Naive B cell (primary cell): ENCODE data around the gene SLC9A4. TPM values are rescaled to one million over a fixed set of nuclear protein-coding genes. Genes with fewer than 3 reads are reported as not detected.
A peak's percentile ranks its signal among the peaks of the same experiment; 100 is the strongest.

Experiments
- ATAC-seq, 2 donors: fragments of 150-1000 bp; cut with Tn5 transposase; 2 replicates each; pipeline ENCODE4 v1.10.0; 2021; ENCODE audit warnings: low read depth in 2 of 2, mild to moderate bottlenecking in 2 of 2, moderate library complexity in 2 of 2
- DNase-seq: peaks from one replicate; pipeline ENCODE4 v3.0.0; 2022
- H3K27ac Mint-ChIP-seq, 6 donors: one replicate each; pipeline ENCODE4 v1.8.0; 2020 to 2022; ENCODE audit warnings: mild to moderate bottlenecking in 6 of 6, mixed read lengths in 6 of 6, moderate library complexity in 5 of 6, inconsistent platforms in 2 of 6
- H3K27me3 Mint-ChIP-seq, 3 donors: one replicate each; pipeline ENCODE4 v1.8.0; 2021 to 2022; ENCODE audit warnings: mixed read lengths in 3 of 3, mild to moderate bottlenecking in 1 of 3
- H3K36me3 Mint-ChIP-seq, 2 donors: one replicate each; pipeline ENCODE4 v1.8.0; 2020 to 2022; ENCODE audit warnings: mixed read lengths in 2 of 2, inconsistent platforms in 1 of 2, mild to moderate bottlenecking in 1 of 2
- H3K4me1 Mint-ChIP-seq, 3 donors: one replicate each; pipeline ENCODE4 v1.8.0; 2020 to 2022; ENCODE audit warnings: mixed read lengths in 3 of 3, inconsistent platforms in 1 of 3, mild to moderate bottlenecking in 1 of 3, moderate library complexity in 1 of 3
- H3K4me3 Mint-ChIP-seq, 8 donors: one replicate each; pipeline ENCODE4 v1.8.0; 2020 to 2022; ENCODE audit warnings: mild to moderate bottlenecking in 8 of 8, mixed read lengths in 8 of 8, moderate library complexity in 8 of 8, inconsistent platforms in 2 of 8
- H3K9me3 Mint-ChIP-seq, 7 donors: one replicate each; pipeline ENCODE4 v1.8.0; 2020 to 2022; ENCODE audit warnings: mixed read lengths in 7 of 7, mild to moderate bottlenecking in 5 of 7, inconsistent platforms in 2 of 7, moderate library complexity in 1 of 7
- polyA plus RNA-seq, 6 donors: library from polyadenylated mRNA; unstranded; fragments of 300-500 nt; fragmentation: Illumina TruSeq; gene quantifications; one replicate each; pipeline ENCODE4 v1.2.3, GENCODE V29; 2021; ENCODE audit warnings: low read depth in 6 of 6

The SLC9A4 gene
- polyA plus RNA-seq, 6 donors from 2014 or later, result not detected

- Mint-ChIP-seq H3K9me3 (no peaks in the 10 kb centered on the region), H3K4me1 (peaks cover 6 to 16% (median 9%) of the 10 kb centered on the region in 3 donors), H3K36me3 (no peaks in the 10 kb centered on the region), H3K27me3 (peaks cover 0 to 2% (median 0%) of the 10 kb centered on the region in 3 donors), H3K4me3 (no peak overlapping the region), H3K27ac (no peak overlapping the region)
- ATAC-seq (no peak), DNase-seq (no peak)
Observed at GRCh38 chr2:102438111-102438510, 34.9 kb upstream of the SLC9A4 start.

DNA sequence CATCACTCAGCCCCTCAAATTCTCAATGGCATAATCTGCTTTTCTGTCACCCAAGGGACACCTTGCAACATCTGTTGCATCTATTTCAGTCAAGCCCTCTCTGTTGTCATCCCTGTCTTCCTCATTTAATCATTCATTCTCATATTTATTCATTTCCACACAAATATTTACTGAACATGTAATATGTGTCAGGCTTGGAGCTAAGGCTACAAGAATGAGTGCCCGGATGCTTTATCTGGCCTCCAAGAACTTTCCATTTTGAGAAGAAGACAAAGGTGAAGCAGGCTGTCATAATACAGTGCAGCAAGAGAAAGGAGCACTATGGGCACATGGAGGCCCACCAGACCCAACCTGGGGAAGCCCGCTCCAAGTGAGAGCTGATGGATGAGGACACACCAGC, 34.4 kb upstream of the SLC9A4 start:
- DNase-seq (no peak), ATAC-seq (no peak)
- Mint-ChIP-seq H3K27ac (no peak overlapping the region), H3K4me3 (no peak overlapping the region), H3K9me3 (no peaks in the 10 kb centered on the region), H3K27me3 (peaks cover 0 to 5% (median 0%) of the 10 kb centered on the region in 3 donors), H3K4me1 (peaks cover 6 to 16% (median 9%) of the 10 kb centered on the region in 3 donors), H3K36me3 (no peaks in the 10 kb centered on the region)

DNA sequence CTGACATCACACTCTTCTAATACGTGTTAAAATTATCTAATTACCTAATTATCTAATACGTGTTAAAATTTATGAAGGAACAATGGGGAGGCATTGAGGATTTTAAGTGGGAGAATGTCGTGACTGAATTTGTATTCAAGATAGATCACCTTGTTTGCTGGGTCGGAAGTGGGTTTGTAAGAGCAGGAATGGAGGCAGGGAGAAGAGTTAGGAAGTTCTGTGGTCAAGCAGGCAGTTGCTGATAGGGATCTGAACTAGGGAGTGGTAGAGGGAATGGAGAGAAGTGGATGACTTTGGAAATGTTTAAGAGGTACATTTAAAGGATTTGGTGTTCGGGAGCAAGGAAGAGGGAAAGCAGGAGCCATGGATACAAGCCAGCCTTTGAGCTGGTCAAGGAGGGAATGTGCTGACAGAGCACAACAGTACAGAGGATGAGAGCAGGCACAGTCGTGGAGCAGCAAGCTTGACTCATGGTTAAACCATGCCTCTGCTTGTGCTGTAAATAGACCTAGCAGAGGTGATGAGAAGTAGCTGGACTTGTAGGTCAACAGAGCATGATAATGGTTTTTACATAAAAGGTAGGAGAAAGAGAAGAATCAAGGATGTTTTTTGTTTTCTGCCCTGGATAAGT, 33.8 kb upstream of the SLC9A4 start:
- DNase-seq (no peak), ATAC-seq (no peak)
- no peaks in the 10 kb centered on the region for H3K36me3 Mint-ChIP-seq
- H3K4me3 Mint-ChIP-seq, result no peak overlapping the region
- no peak overlapping the region for H3K27ac Mint-ChIP-seq
- peaks cover 0 to 5% (median 0%) of the 10 kb centered on the region in 3 donors for H3K27me3 Mint-ChIP-seq
- H3K9me3 Mint-ChIP-seq, result no peaks in the 10 kb centered on the region
- peaks cover 6 to 16% (median 9%) of the 10 kb centered on the region in 3 donors for H3K4me1 Mint-ChIP-seq

GRCh38 chr2:102442967-102443828, 29.8 kb upstream of the SLC9A4 start:
- Mint-ChIP-seq H3K4me3 (no peak overlapping the region), H3K9me3 (no peaks in the 10 kb centered on the region), H3K4me1 (no peaks in the 10 kb centered on the region), H3K27me3 (peaks cover 0 to 5% (median 0%) of the 10 kb centered on the region in 3 donors), H3K36me3 (no peaks in the 10 kb centered on the region), H3K27ac (peak overlapping the region in 2 of 6 donors; percentile 34)
- DNase-seq (no peak), ATAC-seq (peak; percentile 32 to 50)

- ATAC-seq, result no peak
- Mint-ChIP-seq H3K9me3 (no peaks in the 10 kb centered on the region), H3K27ac (no peak overlapping the region)
Observed at GRCh38 chr2:102444233-102444632, 28.8 kb upstream of the SLC9A4 start.

DNA sequence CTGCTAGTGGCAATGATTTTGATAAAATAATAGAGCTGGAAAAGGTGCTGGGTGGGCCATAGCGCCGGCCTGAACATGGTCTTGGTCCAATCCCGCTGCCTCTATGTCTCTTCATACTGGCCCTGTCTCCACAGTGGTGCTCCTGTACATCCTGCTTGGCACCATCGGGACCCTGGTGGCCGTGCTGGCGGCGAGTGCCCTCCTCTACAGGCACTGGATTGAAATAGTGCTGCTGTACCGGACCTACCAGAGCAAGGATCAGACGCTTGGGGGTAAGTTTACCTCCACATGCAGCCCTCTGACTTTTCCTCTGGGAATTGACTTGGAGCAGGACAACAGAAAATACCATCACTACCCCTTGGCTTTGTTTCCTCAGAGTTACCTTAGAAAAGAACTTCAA, 26.1 kb upstream of the SLC9A4 start:
- DNase-seq (no peak), ATAC-seq (no peak)
- Mint-ChIP-seq H3K9me3 (no peaks in the 10 kb centered on the region), H3K4me3 (no peak overlapping the region), H3K36me3 (no peaks in the 10 kb centered on the region), H3K27me3 (peaks cover 0 to 10% (median 0%) of the 10 kb centered on the region in 3 donors), H3K27ac (peak overlapping the region in 1 of 6 donors; percentile 10), H3K4me1 (no peaks in the 10 kb centered on the region)

More at GRCh38 chr2:102444233-102444632, 28.8 kb upstream of the SLC9A4 start:
- H3K36me3 Mint-ChIP-seq, result no peaks in the 10 kb centered on the region
- H3K4me3 Mint-ChIP-seq, result no peak overlapping the region
- DNase-seq, result no peak
- H3K27me3 Mint-ChIP-seq, result peaks cover 0 to 5% (median 0%) of the 10 kb centered on the region in 3 donors
- no peaks in the 10 kb centered on the region for H3K4me1 Mint-ChIP-seq

DNA sequence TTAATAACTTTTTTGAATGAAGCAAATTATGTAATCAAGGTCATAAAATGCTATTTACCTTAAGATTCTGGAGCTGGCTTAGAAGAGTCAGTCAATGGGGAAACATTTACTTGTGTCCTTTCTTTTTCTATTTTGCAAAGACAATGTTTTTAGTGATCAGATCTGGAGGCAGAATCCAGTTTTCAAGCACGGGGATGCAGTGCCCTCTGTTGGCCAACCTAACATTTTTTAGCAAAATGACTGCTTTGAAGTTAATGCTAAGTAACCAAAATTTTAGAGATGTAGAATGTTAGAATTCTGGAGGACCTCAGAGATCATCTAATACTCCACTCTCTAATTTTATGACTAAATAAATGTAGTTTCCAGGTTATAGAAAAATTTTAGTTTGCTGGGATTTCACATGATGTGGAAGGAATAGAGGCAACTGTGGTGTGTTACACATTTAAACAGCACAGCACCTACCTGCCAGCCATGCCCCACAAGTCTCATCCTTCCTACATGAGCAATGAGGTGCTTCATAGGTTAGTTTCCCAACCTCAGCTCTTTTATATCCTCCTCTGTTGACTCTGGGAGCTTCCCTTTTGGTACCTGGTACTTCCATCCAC, 23.6 kb upstream of the SLC9A4 start:
- H3K4me1 Mint-ChIP-seq, result no peaks in the 10 kb centered on the region
- H3K9me3 Mint-ChIP-seq, result no peaks in the 10 kb centered on the region
- DNase-seq (no peak), ATAC-seq (no peak)
- H3K27ac Mint-ChIP-seq, result no peak overlapping the region
- H3K36me3 Mint-ChIP-seq, result no peaks in the 10 kb centered on the region
- H3K27me3 Mint-ChIP-seq, result peaks cover 9 to 13% (median 13%) of the 10 kb centered on the region in 3 donors
- no peak overlapping the region for H3K4me3 Mint-ChIP-seq

DNA sequence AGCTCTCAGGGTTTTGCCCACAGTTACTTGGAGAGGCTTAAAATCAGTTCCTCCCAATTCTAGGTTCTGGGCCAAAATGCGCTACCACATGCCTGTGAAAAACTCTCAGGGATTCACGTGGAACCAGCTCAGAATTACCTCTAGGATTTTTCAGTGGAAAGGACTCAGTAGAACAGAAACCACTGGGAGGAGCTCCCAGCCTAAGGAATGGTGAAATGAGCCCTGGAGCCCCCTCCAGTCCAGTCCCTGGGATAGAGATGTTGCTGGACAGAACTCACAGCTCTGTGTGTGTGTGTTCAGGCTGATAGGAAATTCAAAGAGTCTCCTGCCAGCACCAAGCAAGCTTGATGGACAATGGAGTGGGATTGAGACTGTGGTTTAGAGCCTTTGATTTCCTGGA, 21.1 kb upstream of the SLC9A4 start:
- no peaks in the 10 kb centered on the region for H3K36me3 Mint-ChIP-seq
- peaks cover 9 to 19% (median 13%) of the 10 kb centered on the region in 3 donors for H3K27me3 Mint-ChIP-seq
- no peaks in the 10 kb centered on the region for H3K4me1 Mint-ChIP-seq
- DNase-seq (no peak), ATAC-seq (no peak)
- no peak overlapping the region for H3K4me3 Mint-ChIP-seq
- peaks cover 0 to 13% (median 5%) of the 10 kb centered on the region in 7 donors for H3K9me3 Mint-ChIP-seq
- H3K27ac Mint-ChIP-seq, result peak overlapping the region in 1 of 6 donors; percentile 37

DNA sequence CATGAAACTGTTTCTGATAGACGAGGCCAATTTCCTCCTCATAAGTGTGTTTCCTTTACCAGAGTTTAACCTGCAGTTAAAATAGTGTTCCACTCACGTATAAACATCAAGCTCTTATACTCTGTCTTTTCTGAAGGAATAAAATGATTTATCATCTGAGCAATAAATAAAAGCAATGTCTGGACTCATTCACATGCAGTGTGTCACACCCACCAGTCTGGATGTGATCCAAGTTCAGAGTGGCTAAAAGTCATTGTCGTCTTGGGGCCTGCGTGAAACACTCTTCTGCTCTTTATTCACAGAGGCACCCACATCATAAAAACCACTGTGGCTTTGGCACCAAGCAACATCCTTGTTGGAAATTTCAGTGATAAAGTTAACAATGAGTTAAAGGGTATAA, 19.5 kb upstream of the SLC9A4 start:
- Mint-ChIP-seq H3K36me3 (no peaks in the 10 kb centered on the region), H3K9me3 (peaks cover 0 to 13% (median 5%) of the 10 kb centered on the region in 7 donors), H3K27me3 (peaks cover 9 to 19% (median 13%) of the 10 kb centered on the region in 3 donors), H3K4me3 (no peak overlapping the region), H3K4me1 (no peaks in the 10 kb centered on the region), H3K27ac (no peak overlapping the region)
- ATAC-seq (no peak), DNase-seq (no peak)

DNA sequence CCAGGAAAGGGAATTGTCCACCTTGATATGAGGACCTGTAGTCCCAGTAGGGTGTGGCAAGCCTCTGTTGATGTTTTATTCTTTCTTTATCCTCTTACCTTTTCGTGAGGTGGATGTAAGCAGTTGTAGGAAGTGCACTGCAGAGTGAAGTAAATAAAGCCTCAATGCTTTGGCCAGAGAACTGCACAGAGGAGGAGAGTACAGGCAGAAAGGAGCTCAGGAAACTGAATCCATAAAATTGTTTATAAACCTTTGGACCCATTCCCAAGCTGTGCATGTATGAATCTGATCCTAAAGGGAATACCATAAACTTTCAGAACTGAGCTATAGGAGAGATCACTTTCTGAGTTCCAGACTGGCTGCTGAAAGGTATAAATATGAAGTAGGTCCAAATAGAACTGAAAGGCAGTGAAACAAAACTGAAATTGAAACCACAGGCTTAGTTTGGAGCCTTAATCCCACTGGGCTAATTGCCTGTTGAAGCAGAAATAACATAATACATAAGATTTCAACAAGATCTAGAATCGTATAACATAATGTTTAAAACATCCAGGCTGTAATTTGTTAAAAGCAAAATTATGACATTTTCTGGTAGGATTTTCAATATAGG, 17.9 kb upstream of the SLC9A4 start:
- Mint-ChIP-seq H3K4me3 (no peak overlapping the region), H3K36me3 (no peaks in the 10 kb centered on the region), H3K4me1 (no peaks in the 10 kb centered on the region), H3K27me3 (peaks cover 9 to 19% (median 13%) of the 10 kb centered on the region in 3 donors), H3K27ac (no peak overlapping the region), H3K9me3 (peaks cover 0 to 17% (median 5%) of the 10 kb centered on the region in 7 donors)
- DNase-seq (no peak), ATAC-seq (no peak)

DNA sequence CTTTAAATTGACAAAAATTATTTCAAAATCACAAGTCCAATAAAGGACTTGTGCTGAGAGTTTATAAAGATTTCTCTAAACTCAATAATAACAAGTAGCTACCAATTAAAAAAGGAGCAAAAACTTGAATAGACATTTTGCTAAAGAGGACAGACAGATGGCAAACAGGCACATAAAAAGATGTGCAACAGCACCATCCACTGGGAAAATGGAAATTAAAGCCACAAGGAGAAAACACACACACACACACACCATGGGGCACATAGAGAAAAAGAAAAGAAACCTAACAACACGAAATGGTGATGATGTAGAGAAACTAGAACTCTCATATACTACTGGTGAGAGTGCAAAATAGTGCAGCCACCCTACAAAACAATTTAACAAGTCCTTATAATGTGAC, 12.6 kb upstream of the SLC9A4 start:
- ATAC-seq (no peak), DNase-seq (no peak)
- Mint-ChIP-seq H3K36me3 (no peaks in the 10 kb centered on the region), H3K4me3 (no peak overlapping the region), H3K27ac (no peak overlapping the region), H3K27me3 (peaks cover 9 to 36% (median 12%) of the 10 kb centered on the region in 3 donors), H3K9me3 (peaks cover 0 to 22% (median 7%) of the 10 kb centered on the region in 7 donors), H3K4me1 (no peaks in the 10 kb centered on the region)

- Mint-ChIP-seq H3K9me3 (peaks cover 0 to 14% (median 1%) of the 10 kb centered on the region in 7 donors), H3K4me1 (no peaks in the 10 kb centered on the region), H3K27ac (no peak overlapping the region), H3K27me3 (peaks cover 9 to 31% (median 16%) of the 10 kb centered on the region in 3 donors), H3K36me3 (no peaks in the 10 kb centered on the region), H3K4me3 (no peak overlapping the region)
- ATAC-seq, result no peak
- no peak for DNase-seq
Observed at GRCh38 chr2:102461188-102461587, 11.8 kb upstream of the SLC9A4 start.

DNA sequence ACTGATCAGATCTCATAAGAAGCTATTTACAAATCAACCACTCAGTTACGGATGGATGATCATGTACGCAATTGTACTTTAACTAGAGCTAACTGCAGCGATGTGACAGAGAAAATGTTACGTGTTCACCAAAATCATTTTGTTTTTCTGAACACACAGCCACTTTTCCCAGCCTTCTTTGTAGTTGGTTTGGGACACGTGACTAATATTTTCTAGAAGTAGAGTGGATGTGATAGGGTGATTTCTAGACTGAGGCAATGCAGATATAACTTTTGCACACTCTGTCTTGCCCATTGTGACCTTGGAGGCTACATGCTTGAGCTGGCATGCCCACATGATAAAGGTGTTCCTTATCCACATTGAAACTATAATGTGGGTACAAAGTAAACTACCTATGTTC, 9.9 kb upstream of the SLC9A4 start:
- ATAC-seq (no peak), DNase-seq (no peak)
- Mint-ChIP-seq H3K4me1 (no peaks in the 10 kb centered on the region), H3K4me3 (no peak overlapping the region), H3K27me3 (peaks cover 9 to 31% (median 20%) of the 10 kb centered on the region in 3 donors), H3K36me3 (no peaks in the 10 kb centered on the region), H3K9me3 (peaks cover 0 to 14% (median 7%) of the 10 kb centered on the region in 7 donors), H3K27ac (no peak overlapping the region)
